G401.6 (cell line): ENCODE data around the gene DOCK4.
"Not testable (repeated sequence)": the region's sequence is repeated elsewhere in the genome, so short reads cannot be mapped to it uniquely, and the experiment has no call there.

ENCODE experiments used
- FAIRE-seq: peaks from 2 replicates; lab custom pipeline; 2012; peaks lifted over from hg19 to GRCh38; lab: Jason Lieb, UNC

The DOCK4 gene

DNA sequence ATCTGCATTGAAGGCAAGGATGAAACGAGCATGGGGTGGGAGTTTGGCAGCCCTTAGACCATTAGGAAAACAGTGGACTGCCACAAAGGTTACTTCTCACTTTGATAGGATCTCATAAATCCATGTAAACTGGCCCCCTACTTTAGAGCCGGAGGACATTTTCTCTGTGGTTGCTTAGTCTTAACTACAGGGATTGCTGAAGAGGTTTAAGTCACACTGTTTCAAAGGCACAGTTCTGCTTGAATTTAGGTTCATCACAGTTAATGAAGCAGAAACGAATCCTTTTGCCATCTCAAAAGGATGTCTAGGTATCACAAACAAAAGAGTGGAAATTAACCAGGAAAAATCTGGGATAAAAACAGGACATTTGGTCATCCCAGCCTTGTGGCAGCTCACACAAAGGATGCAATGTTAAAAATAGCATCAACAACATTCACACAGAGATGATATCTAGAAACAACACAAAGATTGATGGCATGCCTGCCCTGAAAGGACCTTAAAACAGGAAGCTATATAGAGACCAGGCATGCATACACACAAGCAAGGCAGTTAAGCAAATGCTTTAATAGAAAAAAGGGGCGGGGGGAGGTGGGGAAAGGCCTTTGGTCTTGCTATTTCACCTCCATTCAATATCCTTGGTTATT lies 74.0 kb downstream of the DOCK4 start:
- no peak for FAIRE-seq

DNA sequence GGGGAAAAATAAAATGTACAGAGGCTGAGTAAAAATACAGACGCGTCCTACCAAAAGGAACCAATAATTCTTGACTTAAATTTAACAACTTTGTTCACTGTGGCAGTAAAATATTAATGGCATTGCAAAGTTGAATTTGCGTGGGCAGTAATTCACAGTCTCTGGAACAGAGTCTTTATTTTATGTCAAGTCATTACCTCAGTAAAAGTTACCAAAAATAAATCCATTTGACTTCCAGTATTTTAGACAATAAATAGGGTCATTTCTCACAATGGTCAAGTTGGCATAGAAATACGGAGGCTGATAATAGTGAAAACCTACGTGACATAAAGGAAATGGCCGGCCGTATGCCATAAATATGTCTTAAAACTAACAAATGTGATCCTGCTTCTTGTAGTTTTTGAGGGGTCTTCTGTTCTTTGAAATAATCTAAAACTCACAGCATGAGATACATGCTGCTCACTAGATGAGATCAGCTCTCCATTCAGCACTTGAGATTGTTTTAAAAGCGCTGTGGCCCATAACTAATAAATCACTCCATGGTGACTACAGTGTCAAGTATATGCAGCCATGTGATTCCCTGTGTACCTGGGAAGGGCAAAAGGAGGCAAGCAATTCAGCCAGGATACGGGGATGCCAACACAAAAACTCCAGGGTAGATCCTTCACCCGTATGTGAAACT lies 75.3 kb downstream of the DOCK4 start:
- no peak for FAIRE-seq

DNA sequence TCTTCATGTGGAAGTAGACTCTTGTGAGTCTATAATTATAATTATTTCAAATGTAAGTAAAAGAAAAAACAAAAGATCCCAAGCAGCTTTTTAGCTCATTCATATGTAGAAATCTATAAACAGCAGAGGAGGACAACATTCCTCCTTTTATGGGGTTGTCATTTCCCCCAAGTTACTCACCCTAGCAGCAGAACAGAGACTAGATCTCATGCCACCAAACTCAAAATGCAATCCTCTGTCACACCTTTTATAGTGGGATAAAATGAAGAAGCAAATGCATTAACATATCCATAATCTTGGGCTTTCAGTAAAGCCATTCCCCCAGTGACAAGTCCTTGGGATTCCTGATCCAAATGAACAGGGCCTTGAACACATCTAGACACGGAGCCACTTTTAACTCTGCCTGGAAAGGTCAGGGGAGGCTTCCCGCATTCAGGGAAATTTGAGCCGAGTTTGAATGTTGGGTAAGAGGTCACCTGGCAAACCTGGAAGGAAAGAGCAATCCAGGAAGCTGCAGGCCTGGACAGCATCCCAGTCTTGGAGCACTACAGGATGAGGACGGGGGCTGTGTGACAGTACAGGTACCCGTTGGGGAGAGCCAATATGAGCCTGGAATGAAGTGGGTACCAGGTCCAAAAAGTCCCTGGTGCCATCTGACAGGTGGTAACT lies 76.4 kb downstream of the DOCK4 start:
- no peak for FAIRE-seq

- FAIRE-seq: not testable (repeated sequence)
Observed at GRCh38 chr7:112128461-112129425, 77.5 kb downstream of the DOCK4 start.

GRCh38 chr7:112128041-112128440 lies 78.2 kb downstream of the DOCK4 start:
- not testable (repeated sequence) for FAIRE-seq

DNA sequence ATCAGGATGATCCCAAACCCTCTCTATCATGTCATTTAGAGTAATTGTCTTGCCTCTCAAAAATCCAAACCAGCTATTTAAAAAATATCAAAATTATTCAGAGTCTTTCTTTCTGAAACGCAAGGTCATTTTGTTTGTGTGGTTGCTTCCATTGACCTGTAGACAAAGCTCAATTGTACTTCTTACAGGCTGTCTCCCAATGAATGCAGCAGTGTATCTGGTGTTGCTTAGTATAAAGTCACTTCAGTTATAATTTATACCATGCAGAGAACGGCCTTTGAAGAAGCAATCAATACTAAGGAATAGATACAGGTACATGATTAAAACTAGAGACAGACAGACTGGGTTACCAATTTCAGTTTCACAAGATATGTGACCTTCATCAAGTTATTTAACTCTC lies 80.9 kb downstream of the DOCK4 start:
- FAIRE-seq: no peak

DNA sequence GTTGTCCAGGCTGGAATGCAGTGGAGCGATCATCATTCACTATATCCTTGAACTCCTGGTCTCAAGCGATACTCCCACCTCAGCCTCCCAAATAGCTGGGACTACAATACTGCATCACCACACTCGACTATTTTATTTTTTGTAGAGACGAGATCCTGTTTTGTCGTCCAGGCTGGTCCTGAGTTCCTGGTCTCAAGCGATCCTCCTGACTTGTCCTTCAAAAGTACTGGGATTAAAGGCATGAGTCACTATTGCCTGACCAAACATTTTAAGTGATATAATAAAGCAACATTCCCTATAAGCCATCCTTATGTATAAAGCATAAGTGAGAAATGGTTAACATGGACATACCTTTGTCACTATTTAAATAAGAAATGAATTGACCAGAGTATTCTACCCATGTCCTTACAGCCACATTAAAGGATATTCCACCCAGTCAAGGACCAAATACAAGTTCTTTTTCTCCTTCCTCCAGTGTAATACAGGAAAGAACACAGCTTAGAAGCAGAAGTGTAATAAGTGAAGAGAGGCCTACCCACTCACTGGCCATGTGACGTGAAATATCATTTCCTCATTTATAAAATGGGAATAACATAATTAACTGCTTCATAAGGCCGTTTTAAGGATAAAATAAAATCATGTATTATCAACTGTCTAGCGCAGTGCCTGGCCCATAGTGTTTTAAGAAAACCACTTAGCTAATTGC lies 82.0 kb downstream of the DOCK4 start:
- FAIRE-seq: no peak

DNA sequence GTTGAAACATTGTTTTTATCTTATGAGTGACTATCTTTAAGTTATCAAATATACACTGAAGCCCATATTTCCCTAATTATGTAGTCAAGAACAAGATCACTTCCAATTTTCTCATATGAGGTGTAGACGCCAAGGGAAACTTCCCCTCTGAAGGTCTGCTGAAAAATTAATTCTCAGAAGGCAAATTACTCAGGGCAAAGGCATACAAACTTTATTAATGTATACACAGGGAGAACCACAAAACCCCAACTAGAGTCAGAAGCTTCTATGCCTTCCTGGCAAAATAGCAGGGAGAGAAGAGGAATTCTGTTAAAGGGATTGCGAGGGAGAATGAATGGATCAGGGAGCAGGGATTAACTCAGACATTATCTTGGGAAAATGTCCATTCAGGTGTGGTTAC lies 83.4 kb downstream of the DOCK4 start:
- FAIRE-seq: no peak

GRCh38 chr7:112122144-112122543 lies 84.1 kb downstream of the DOCK4 start:
- no peak for FAIRE-seq

DNA sequence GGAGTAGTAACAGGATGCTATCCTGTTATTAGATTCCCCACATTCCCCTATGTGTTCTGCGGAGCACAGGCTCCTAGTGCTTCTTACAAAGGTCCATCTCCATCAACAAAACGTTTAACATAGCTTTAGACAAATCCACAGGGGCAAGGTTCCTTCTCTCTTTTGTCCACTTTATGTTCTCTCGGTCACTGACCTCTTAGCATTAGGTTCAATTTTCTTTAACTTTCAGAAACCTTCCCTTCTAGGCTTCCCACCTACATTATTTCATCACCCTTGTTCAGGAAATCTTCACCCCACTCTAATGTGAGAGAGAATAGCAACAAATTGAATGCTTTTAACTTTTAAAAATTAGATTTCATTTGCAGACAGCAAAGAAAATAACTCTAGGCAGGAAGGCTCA lies 84.9 kb downstream of the DOCK4 start:
- no peak for FAIRE-seq

- no peak for FAIRE-seq
Observed at GRCh38 chr7:112120696-112121217, 85.4 kb downstream of the DOCK4 start.

GRCh38 chr7:112118581-112119566 lies 87.3 kb downstream of the DOCK4 start:
- FAIRE-seq: no peak

DNA sequence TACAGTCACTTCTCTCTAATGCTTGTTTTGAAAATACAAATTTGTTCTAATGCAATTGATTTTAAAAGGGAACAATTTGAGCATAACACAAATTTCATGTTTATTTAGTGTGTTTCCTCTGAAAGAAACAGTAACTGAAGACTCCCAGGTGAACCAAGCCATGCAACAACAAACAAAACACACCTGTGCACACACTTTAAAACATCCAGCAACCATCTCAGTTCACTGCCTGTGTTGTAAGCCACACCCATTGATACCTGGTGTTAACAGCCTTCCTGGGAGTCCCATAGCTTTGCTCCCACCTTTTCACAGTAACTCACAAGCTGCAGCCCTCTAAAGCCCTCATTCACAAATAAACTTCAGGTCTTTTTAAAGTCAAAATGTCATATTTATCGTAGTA lies 89.3 kb downstream of the DOCK4 start:
- FAIRE-seq: no peak

DNA sequence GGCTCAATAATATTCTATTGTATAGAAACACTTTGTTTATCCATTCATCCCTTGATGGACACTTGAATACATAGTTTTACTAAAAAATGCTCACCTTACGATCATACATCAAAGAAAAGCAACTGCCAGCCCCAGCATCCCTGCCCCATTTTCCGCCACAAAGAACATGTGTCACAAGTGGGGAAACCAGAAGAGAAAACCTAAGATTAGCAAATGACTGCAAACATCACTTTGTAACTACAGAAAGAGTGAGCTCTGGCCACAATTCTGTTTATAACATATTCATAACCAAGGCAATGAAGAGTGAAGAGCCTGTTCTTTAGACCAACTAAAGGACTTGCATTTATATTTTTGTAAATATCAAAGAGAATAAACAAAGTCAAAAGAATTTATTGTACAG lies 89.8 kb downstream of the DOCK4 start:
- FAIRE-seq: no peak

DNA sequence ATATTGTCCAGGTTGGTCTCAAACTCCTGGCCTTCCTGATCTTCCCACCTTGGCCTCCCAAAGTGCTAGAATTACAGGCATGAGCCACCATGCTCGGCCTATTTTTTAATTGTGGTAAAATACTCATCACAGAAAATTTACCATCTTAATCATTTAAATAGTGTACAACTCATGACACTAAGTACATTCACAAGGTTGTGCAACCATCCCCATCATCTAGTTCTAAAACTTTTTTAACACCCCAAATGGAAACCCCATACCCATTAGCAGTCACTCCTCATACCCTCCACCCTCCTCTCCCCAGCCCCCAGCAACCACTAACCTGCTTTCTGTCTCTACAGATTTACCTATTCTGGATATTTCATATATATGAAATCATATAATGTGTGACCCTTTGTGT lies 90.3 kb downstream of the DOCK4 start:
- no peak for FAIRE-seq

- no peak for FAIRE-seq
Observed at GRCh38 chr7:112113913-112114575, 92.2 kb downstream of the DOCK4 start.

GRCh38 chr7:112112822-112113255 lies 93.4 kb downstream of the DOCK4 start:
- FAIRE-seq: no peak

DNA sequence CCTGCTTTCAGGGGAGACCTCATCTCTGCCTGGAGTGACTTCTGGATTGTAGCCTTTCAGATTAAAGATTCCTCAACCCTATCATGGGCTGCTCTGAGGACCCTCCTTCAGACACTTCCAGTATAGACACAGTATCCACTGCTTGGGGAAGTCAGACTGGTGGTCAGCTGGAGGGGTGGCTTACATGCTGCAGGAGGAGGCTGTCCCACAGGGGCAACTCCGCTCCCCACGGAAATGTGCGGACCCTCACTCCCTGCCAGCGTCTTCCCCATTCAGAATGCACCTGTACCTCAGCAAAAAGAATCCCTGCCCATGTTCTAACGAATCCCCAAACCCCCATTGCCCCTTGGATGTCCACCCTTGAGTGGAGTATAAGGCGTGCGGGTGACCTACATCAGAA lies 95.5 kb downstream of the DOCK4 start:
- FAIRE-seq: no peak

- FAIRE-seq: no peak
Observed at GRCh38 chr7:112110175-112110574, 96.0 kb downstream of the DOCK4 start.

- FAIRE-seq: no peak
Observed at GRCh38 chr7:112108981-112109380, 97.2 kb downstream of the DOCK4 start.
